Peyer's patch (tissue), 4 donors: ENCODE measurements around the gene SLC38A7. TPM values are rescaled to one million over a fixed set of nuclear protein-coding genes. Genes with fewer than 3 reads are reported as not detected.

ENCODE experiments used
- DNase-seq, 3 donors: peaks; one replicate each; pipeline ENCODE4 v3.0.0-alpha.2; 2017 to 2019
- H3K27ac ChIP-seq, 4 donors: fragments of 200-600 bp; sonication (generic); one replicate each; pipeline ENCODE4 v1.5.1; 2016 to 2019
- H3K27me3 ChIP-seq, 2 donors: fragments of 200-600 bp; sonication (generic); one replicate each; pipeline ENCODE4 v1.5.1; 2019
- H3K36me3 ChIP-seq, 3 donors: fragments of 200-600 bp; sonication (generic); one replicate each; pipeline ENCODE4 v1.5.1; 2016 to 2019
- H3K4me1 ChIP-seq, 4 donors: fragments of 200-600 bp; sonication (generic); one replicate each; pipeline ENCODE4 v1.5.1; 2016 to 2019
- H3K4me3 ChIP-seq, 4 donors: fragments of 200-600 bp; sonication (generic); 1 replicate in 3 of 4; 2 replicates in 1 of 4; pipeline ENCODE4 v1.5.1; 2016 to 2019; ENCODE audit warnings: mild to moderate bottlenecking in 1 of 4
- H3K9me3 ChIP-seq, 4 donors: fragments of 200-600 bp; sonication (generic); one replicate each; pipeline ENCODE4 v1.5.1; 2016 to 2019; ENCODE audit warnings: mild to moderate bottlenecking in 1 of 4
- POLR2A ChIP-seq, 2 donors: fragments of 450-650 bp; IDR thresholded peaks; one replicate each; pipeline ENCODE4 v1.5.1; 2017; ENCODE audit warnings: antibody characterized with exemption in 2 of 2, mild to moderate bottlenecking in 2 of 2, moderate library complexity in 2 of 2
- total RNA-seq, 4 donors: library from RNA; depleted of rRNA; stranded (reverse); fragments of >200 nt; gene quantifications; one replicate each; pipeline ENCODE4 v1.1.0, GENCODE V29; 2016
- TF ChIP-seq, protein P1 (sequence below), 6 experiments: fragments of 450-650 bp in 4 of 6; fragments of 200-600 bp in 2 of 6; sonication (generic) in 1 of 6; IDR thresholded peaks; one replicate each; pipeline ENCODE4 v1.5.1; 2017 to 2019; ENCODE audit warnings: antibody characterized with exemption in 6 of 6, mild to moderate bottlenecking in 3 of 6, moderate library complexity in 1 of 6

Gene SLC38A7
- total RNA-seq, 4 donors from 2014 or later: 12.8 to 35.5 (median 18.1) TPM

GRCh38 chr16:58629733-58630640 lies 54.6 kb downstream of the SLC38A7 start, which contains the start of gene CNOT1:
TSS of gene CNOT1 (minus strand) at chr16:58629826. CDS start at chr16:58599337, 30,489 bp downstream.
- DNase-seq: peak; percentile 95 to 99 (median 99)
- Histone ChIP-seq H3K9me3 (no peaks in the 10 kb centered on the region), H3K4me1 (peaks cover 0 to 18% (median 7%) of the 10 kb centered on the region in 4 donors), H3K4me3 (peak within 1 kb of the TSS; percentile 86 to 98 (median 92)), H3K27me3 (no peaks in the 10 kb centered on the region), H3K27ac (peak within 1 kb of the TSS; percentile 98 to 100 (median 99)), H3K36me3 (peaks cover 0 to under 1% (median 0%) of the 10 kb centered on the region in 3 donors)
- peak; percentile 75 to 84 for TF ChIP-seq POLR2A (IDR thresholded peaks at IDR 0.05)
- TF ChIP-seq, protein P1, sequence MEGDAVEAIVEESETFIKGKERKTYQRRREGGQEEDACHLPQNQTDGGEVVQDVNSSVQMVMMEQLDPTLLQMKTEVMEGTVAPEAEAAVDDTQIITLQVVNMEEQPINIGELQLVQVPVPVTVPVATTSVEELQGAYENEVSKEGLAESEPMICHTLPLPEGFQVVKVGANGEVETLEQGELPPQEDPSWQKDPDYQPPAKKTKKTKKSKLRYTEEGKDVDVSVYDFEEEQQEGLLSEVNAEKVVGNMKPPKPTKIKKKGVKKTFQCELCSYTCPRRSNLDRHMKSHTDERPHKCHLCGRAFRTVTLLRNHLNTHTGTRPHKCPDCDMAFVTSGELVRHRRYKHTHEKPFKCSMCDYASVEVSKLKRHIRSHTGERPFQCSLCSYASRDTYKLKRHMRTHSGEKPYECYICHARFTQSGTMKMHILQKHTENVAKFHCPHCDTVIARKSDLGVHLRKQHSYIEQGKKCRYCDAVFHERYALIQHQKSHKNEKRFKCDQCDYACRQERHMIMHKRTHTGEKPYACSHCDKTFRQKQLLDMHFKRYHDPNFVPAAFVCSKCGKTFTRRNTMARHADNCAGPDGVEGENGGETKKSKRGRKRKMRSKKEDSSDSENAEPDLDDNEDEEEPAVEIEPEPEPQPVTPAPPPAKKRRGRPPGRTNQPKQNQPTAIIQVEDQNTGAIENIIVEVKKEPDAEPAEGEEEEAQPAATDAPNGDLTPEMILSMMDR (IDR thresholded peaks at IDR 0.05): no peak

DNA sequence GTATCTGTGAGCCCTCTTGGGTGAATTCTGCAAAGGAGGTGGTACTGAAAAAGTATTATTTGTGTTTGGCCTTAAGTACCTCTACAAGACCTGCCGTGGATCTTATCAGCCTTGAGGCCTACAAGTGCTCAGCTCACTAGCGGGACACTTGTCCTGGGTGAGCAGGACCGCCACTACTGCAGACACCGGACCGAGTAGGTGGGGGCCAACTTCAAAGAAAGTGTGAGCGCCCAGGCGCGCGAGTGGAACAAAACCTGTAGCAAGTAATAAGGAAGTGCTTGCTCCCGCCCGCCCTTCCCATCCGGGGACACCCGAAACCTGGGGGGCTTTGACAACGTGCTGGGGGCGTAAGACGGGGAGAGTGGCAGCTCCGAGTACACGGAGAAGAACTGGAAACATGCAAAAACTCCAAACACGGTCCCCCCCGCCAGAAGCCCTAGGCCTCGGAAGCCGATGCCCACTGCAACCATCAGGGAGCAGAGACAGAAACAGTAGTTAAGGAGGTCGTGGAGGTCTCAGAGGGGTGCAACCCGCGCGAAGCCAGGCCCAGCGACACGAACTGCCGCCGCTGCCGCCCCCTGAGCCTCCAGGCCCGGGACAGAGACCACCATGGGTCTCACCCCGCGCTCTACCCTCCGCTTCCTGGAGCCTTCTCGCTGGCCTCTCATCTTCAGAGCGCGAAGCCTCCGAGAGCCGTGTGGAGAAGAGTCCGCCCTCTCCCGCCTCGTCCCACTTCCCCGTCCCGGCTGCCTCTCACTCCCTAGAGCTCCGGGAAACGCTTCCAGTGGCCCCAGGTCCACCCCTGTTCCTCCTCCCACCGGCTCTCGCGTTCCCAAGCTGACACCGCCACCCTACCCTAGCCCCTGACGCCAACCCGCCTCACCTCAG lies 55.5 kb downstream of the SLC38A7 start:
- peak overlapping the region; percentile 98 to 100 (median 99) for H3K27ac ChIP-seq
- peaks cover 0 to 10% (median 0%) of the 10 kb centered on the region in 3 donors for H3K36me3 ChIP-seq
- TF ChIP-seq POLR2A (IDR thresholded peaks at IDR 0.05): no peak
- TF ChIP-seq, protein P1 (IDR thresholded peaks at IDR 0.05): no peak
- no peaks in the 10 kb centered on the region for H3K9me3 ChIP-seq
- peak; percentile 80 to 90 (median 80) for DNase-seq
- no peaks in the 10 kb centered on the region for H3K27me3 ChIP-seq
- H3K4me1 ChIP-seq: peaks cover 0 to 18% (median 7%) of the 10 kb centered on the region in 4 donors
- peak overlapping the region; percentile 86 to 98 (median 92) for H3K4me3 ChIP-seq

GRCh38 chr16:58624209-58624608 lies 60.4 kb downstream of the SLC38A7 start:
- peaks cover 0 to 49% (median 0%) of the 10 kb centered on the region in 3 donors for H3K36me3 ChIP-seq
- no peaks in the 10 kb centered on the region for H3K27me3 ChIP-seq
- H3K27ac ChIP-seq: no peak overlapping the region
- TF ChIP-seq, protein P1 (IDR thresholded peaks at IDR 0.05): no peak
- no peak for TF ChIP-seq POLR2A (IDR thresholded peaks at IDR 0.05)
- no peaks in the 10 kb centered on the region for H3K9me3 ChIP-seq
- peaks cover 0 to 18% (median 7%) of the 10 kb centered on the region in 4 donors for H3K4me1 ChIP-seq
- H3K4me3 ChIP-seq: no peak overlapping the region
- no peak for DNase-seq

GRCh38 chr16:58620396-58620795 lies 64.2 kb downstream of the SLC38A7 start:
- no peak for TF ChIP-seq POLR2A (IDR thresholded peaks at IDR 0.05)
- TF ChIP-seq, protein P1 (IDR thresholded peaks at IDR 0.05): no peak
- Histone ChIP-seq H3K27ac (no peak overlapping the region), H3K4me1 (no peaks in the 10 kb centered on the region), H3K27me3 (no peaks in the 10 kb centered on the region), H3K9me3 (no peaks in the 10 kb centered on the region), H3K4me3 (no peak overlapping the region), H3K36me3 (peaks cover 0 to 72% (median 0%) of the 10 kb centered on the region in 3 donors)
- no peak for DNase-seq

DNA sequence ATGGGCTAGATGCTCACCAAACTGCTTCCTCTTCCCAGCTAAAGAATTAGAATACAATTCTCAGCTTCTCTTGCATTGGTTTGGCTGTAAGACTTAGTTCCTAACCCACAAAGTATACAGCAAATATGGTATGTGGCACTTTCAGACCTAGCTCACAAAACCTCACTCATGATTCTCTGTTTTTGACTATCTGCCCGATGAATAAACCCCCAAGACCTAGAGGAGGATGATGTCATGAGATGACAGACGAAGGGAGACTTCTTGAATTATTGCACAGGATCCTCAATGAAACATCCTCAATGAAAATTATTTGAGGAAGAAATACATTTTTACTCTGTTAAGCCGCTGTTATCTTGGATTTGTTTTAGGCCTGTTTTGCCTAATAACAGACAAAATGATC lies 69.3 kb downstream of the SLC38A7 start:
- no peak overlapping the region for H3K4me3 ChIP-seq
- TF ChIP-seq, protein P1 (IDR thresholded peaks at IDR 0.05): no peak
- no peak for TF ChIP-seq POLR2A (IDR thresholded peaks at IDR 0.05)
- peaks cover 0 to 40% (median 0%) of the 10 kb centered on the region in 3 donors for H3K36me3 ChIP-seq
- H3K9me3 ChIP-seq: no peaks in the 10 kb centered on the region
- H3K27ac ChIP-seq: no peak overlapping the region
- no peak for DNase-seq
- H3K27me3 ChIP-seq: no peaks in the 10 kb centered on the region
- H3K4me1 ChIP-seq: no peaks in the 10 kb centered on the region
